ENCODE results near the gene PIH1D2. TPM values are rescaled to one million over a fixed set of nuclear protein-coding genes. Genes with fewer than 3 reads are reported as not detected.
"Not testable (repeated sequence)": the region's sequence is repeated elsewhere in the genome, so short reads cannot be mapped to it uniquely, and the experiment has no call there.

The PIH1D2 gene
- total and polyA plus RNA-seq, 4 experiments from 2014 or later, result not detected

DNA sequence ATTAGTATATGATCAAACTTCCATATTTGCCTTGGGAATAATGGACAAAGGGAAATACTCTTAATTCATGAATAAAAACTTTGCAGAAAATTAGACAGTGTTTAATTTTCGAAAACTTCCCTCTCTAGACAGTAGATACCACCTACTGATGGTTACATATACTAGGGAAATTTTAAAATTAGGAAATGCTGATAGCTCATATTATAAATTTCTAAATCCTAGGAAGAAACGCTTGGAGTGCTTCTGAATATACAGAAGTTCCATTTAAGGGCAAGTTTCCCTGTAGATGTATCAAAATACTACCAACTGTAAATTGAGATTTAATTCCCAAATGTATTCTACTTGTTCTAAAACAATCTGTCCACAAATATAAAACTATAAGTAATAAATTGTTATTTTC, 21.5 kb upstream of the PIH1D2 start:
- H3K27me3 Mint-ChIP-seq; H3K9me3 ChIP-seq (ENCODE audit: control insufficient read depth in 1 of 2, low read length in 2 of 2); intact Hi-C loops (cut with micrococcal nuclease); H3K27ac ChIP-seq (ENCODE audit: low read depth, low read length); H3K4me3 Mint-ChIP-seq; H3K4me3 ChIP-seq (ENCODE audit: low read length in 2 of 2); H3K27ac Mint-ChIP-seq; DNase-seq; H3K9me3 Mint-ChIP-seq; H3K27me3 ChIP-seq (ENCODE audit: insufficient read depth, low read length); H3K4me1 ChIP-seq (ENCODE audit: insufficient read depth, low read length): not testable (repeated sequence)
- ChIA-PET POLR2A (ENCODE audit: partially characterized antibody) (interaction anchor here (1.5 kb wide), 1 partner anchor 8 kb away, joined by 5 read pairs; the partner anchor contains the start of genes SDHD and TIMM8B), CTCF (ENCODE audit: partially characterized antibody) (interaction anchor here (1.3 to 1.6 kb wide), 2 partner anchors 19 to 319 kb away, joined by 3 to 4 read pairs; no protein-coding TSS in a partner anchor)
- H3K36me3 Mint-ChIP-seq, result peaks cover 45 to 56% of the 10 kb centered on the region in 2 donors
- H3K36me3 ChIP-seq (ENCODE audit: insufficient read depth, low read length), result peaks cover 23% of the 10 kb centered on the region
- peaks cover 4 to 12% (median 6%) of the 10 kb centered on the region in 4 donors for H3K4me1 Mint-ChIP-seq

GRCh38 chr11:112087212-112087611, 13.4 kb upstream of the PIH1D2 start:
- no peaks in the 10 kb centered on the region for H3K27me3 ChIP-seq (ENCODE audit: insufficient read depth, low read length)
- no peaks in the 10 kb centered on the region for H3K9me3 ChIP-seq (ENCODE audit: control insufficient read depth in 1 of 2, low read length in 2 of 2)
- H3K4me1 Mint-ChIP-seq, result peaks cover 40 to 62% (median 49%) of the 10 kb centered on the region in 4 donors
- peaks cover 46 to 86% of the 10 kb centered on the region in 2 donors for H3K36me3 Mint-ChIP-seq
- H3K4me3 Mint-ChIP-seq, result peak overlapping the region; percentile 93 to 100 (median 99)
- peak overlapping the region; percentile 79 for H3K27ac ChIP-seq (ENCODE audit: low read depth, low read length)
- ChIA-PET CTCF (ENCODE audit: partially characterized antibody) (interaction anchor here (1.0 to 2.8 kb wide), 5 partner anchors 26 to 193 kb away, joined by 4 to 10 read pairs (median 5); no protein-coding TSS in a partner anchor), POLR2A (ENCODE audit: partially characterized antibody) (interaction anchor here (1.0 to 2.4 kb wide), 10 partner anchors 8 to 216 kb away, joined by 3 to 18 read pairs (median 5); partner anchors contain the start of genes ALG9, CFAP68, FDXACB1 and NKAPD1)
- no peaks in the 10 kb centered on the region for H3K27me3 Mint-ChIP-seq
- peaks cover 39% of the 10 kb centered on the region for H3K4me1 ChIP-seq (ENCODE audit: insufficient read depth, low read length)
- no peak for DNase-seq
- peaks cover 42% of the 10 kb centered on the region for H3K36me3 ChIP-seq (ENCODE audit: insufficient read depth, low read length)
- H3K9me3 Mint-ChIP-seq, result peaks cover 0 to 4% (median 0%) of the 10 kb centered on the region in 8 donors
- H3K4me3 ChIP-seq (ENCODE audit: low read length in 2 of 2), result peak overlapping the region; percentile 97 to 100
- intact Hi-C loops (cut with micrococcal nuclease), result loop anchor here (2.0 kb wide), 3 partner anchors 160 to 1228 kb away; partner anchors contain the start of genes ALG9 and TTC12
- peak overlapping the region; percentile 91 to 100 (median 99) for H3K27ac Mint-ChIP-seq

- Histone ChIP-seq H3K4me3 (ENCODE audit: low read length in 2 of 2) (peak within 1 kb of the TSS; percentile 97 to 100), H3K9me3 (ENCODE audit: control insufficient read depth in 1 of 2, low read length in 2 of 2) (no peaks in the 10 kb centered on the region), H3K36me3 (ENCODE audit: insufficient read depth, low read length) (peaks cover 44% of the 10 kb centered on the region), H3K27me3 (ENCODE audit: insufficient read depth, low read length) (no peaks in the 10 kb centered on the region), H3K27ac (ENCODE audit: low read depth, low read length) (peak within 1 kb of the TSS; percentile 79), H3K4me1 (ENCODE audit: insufficient read depth, low read length) (peaks cover 39% of the 10 kb centered on the region)
- CTCF ChIA-PET (ENCODE audit: partially characterized antibody), result interaction anchor here (1.0 to 2.8 kb wide), 5 partner anchors 27 to 194 kb away, joined by 4 to 10 read pairs (median 5); no protein-coding TSS in a partner anchor
- H3K27ac Mint-ChIP-seq, result peak within 1 kb of the TSS; percentile 91 to 100 (median 99)
- H3K36me3 Mint-ChIP-seq, result peaks cover 42 to 83% of the 10 kb centered on the region in 2 donors
- peak; percentile 96 to 98 (median 97) for DNase-seq
- intact Hi-C loops (cut with micrococcal nuclease), result loop anchor here (1.0 to 2.0 kb wide), 8 partner anchors 12 to 1228 kb away; partner anchors contain the start of genes ALG9, CFAP68, DLAT and FDXACB1
- POLR2A ChIA-PET (ENCODE audit: partially characterized antibody), result interaction anchor here (0.6 to 2.4 kb wide), 11 partner anchors 9 to 216 kb away, joined by 3 to 18 read pairs (median 5); partner anchors contain the start of genes ALG9, CFAP68, FDXACB1 and NKAPD1
- peaks cover 41 to 62% (median 49%) of the 10 kb centered on the region in 4 donors for H3K4me1 Mint-ChIP-seq
- H3K9me3 Mint-ChIP-seq, result peaks cover 0 to 4% (median 0%) of the 10 kb centered on the region in 8 donors
- H3K27me3 Mint-ChIP-seq, result no peaks in the 10 kb centered on the region
- H3K4me3 Mint-ChIP-seq, result peak within 1 kb of the TSS; percentile 93 to 100 (median 99)
Measured at GRCh38 chr11:112086422-112087191, 12.8 kb upstream of the PIH1D2 start, which contains the start of the genes SDHD and TIMM8B. Gene SDHD (plus strand): TSS chr11:112086873. CDS start chr11:112086908, 35 bp downstream. Gene TIMM8B (minus strand): TSS chr11:112086756. CDS start chr11:112086723, 33 bp downstream.

DNA sequence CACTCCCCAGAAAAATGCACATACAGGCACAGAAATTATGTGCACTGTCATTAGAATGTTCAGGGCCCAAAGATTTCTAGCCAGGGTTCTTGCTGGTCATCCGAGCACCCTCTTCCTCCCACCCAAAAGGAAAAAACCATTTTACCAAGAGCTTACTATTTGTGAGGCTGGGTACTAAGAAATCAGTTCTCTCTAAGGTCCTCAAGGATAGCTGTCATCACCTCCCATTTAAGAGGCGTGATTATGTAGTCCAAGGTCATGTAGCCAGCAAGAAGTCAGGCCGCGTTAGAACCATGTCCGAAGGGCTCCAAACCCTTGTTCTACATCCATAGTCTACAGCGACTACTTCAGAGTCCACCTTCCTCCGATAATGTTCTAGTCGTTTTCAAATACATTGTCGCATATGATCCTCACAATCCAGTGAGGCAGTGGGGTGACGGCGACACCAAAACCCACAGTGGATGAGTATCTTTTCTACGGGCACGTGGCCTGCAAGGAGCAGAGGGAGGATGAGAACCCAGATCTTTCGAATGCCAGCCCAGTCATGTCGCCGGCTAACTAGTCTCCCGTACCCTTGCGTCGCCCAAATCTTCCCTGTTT, 12.1 kb upstream of the PIH1D2 start:
- Mint-ChIP-seq H3K36me3 (peaks cover 38 to 77% of the 10 kb centered on the region in 2 donors), H3K9me3 (peaks cover 0 to 4% (median 0%) of the 10 kb centered on the region in 8 donors), H3K4me1 (peaks cover 38 to 57% (median 46%) of the 10 kb centered on the region in 4 donors), H3K27me3 (no peaks in the 10 kb centered on the region), H3K27ac (peak overlapping the region; percentile 91 to 100 (median 99)), H3K4me3 (peak overlapping the region; percentile 93 to 100 (median 99))
- Histone ChIP-seq H3K9me3 (ENCODE audit: control insufficient read depth in 1 of 2, low read length in 2 of 2) (no peaks in the 10 kb centered on the region), H3K4me3 (ENCODE audit: low read length in 2 of 2) (peak overlapping the region; percentile 97 to 100), H3K27ac (ENCODE audit: low read depth, low read length) (peak overlapping the region; percentile 79), H3K36me3 (ENCODE audit: insufficient read depth, low read length) (peaks cover 40% of the 10 kb centered on the region), H3K27me3 (ENCODE audit: insufficient read depth, low read length) (no peaks in the 10 kb centered on the region), H3K4me1 (ENCODE audit: insufficient read depth, low read length) (peaks cover 39% of the 10 kb centered on the region)
- DNase-seq, result peak in 1 of 5 donors; percentile 56
- intact Hi-C loops (cut with micrococcal nuclease), result loop anchor here (1.0 to 2.0 kb wide), 8 partner anchors 12 to 1229 kb away; partner anchors contain the start of genes ALG9, CFAP68, DLAT and FDXACB1
- POLR2A ChIA-PET (ENCODE audit: partially characterized antibody), result interaction anchor here (0.6 to 2.4 kb wide), 11 partner anchors 11 to 215 kb away, joined by 3 to 18 read pairs (median 5); partner anchors contain the start of genes ALG9, CFAP68, FDXACB1 and NKAPD1
- CTCF ChIA-PET (ENCODE audit: partially characterized antibody), result interaction anchor here (1.0 to 2.8 kb wide), 4 partner anchors 27 to 194 kb away, joined by 5 to 10 read pairs (median 6); no protein-coding TSS in a partner anchor

DNA sequence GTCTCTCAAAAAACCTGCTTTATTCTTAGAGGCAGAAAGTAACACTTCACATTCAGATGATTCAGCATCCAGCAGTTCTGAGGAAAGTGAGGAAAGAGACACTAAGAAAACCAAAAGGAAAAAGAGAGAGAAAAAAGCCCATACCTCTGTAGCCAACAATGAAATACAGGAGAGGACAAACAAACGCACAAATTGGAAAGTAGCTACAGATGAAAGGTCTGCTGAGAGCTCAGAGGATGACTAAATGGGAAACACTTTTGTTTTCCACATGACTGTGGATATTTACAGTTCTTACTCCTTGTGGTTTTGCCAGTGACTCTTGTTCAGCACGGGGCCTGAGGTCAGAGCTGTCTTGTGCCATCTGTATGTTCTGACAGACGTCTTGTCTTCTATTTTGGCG, 8.9 kb upstream of the PIH1D2 start:
- Mint-ChIP-seq H3K27ac (peak overlapping the region in 3 of 7 donors; percentile 23 to 58 (median 49)), H3K36me3 (peaks cover 33 to 76% of the 10 kb centered on the region in 2 donors), H3K27me3 (no peaks in the 10 kb centered on the region), H3K4me3 (no peak overlapping the region), H3K9me3 (peaks cover 0 to 4% (median 0%) of the 10 kb centered on the region in 8 donors), H3K4me1 (peaks cover 22 to 32% (median 29%) of the 10 kb centered on the region in 4 donors)
- intact Hi-C loops (cut with micrococcal nuclease), result no loop called here
- no peak overlapping the region for H3K27ac ChIP-seq (ENCODE audit: low read depth, low read length)
- POLR2A ChIA-PET (ENCODE audit: partially characterized antibody), result interaction anchor here (0.8 kb wide), 1 partner anchor 146 kb away, joined by 3 read pairs; no protein-coding TSS in a partner anchor
- no peak overlapping the region for H3K4me3 ChIP-seq (ENCODE audit: low read length in 2 of 2)
- H3K4me1 ChIP-seq (ENCODE audit: insufficient read depth, low read length), result peaks cover 22% of the 10 kb centered on the region
- peaks cover 51% of the 10 kb centered on the region for H3K36me3 ChIP-seq (ENCODE audit: insufficient read depth, low read length)
- CTCF ChIA-PET (ENCODE audit: partially characterized antibody), result interaction anchor here (1.3 kb wide), 1 partner anchor 31 kb away, joined by 4 read pairs; no protein-coding TSS in a partner anchor
- no peak for DNase-seq
- no peaks in the 10 kb centered on the region for H3K9me3 ChIP-seq (ENCODE audit: control insufficient read depth in 1 of 2, low read length in 2 of 2)
- no peaks in the 10 kb centered on the region for H3K27me3 ChIP-seq (ENCODE audit: insufficient read depth, low read length)

DNA sequence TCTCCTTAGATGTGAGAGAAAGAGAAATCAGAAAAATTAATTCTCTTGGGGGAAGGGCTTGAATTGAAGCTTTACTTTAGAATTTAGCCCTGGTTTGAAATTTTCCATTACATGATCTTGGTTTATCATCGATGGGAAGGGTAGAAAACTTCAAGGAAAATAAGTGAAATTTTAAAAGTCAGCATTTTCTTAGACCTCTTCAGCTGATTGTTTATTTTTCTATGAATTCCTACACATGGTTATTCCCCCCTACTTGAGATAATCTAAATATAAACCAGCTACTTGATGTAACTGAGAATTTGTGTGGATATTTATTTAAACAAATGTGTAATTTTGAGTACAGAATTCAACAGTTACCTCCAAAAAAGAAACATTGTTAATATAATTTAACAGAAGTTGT, 10.9 kb downstream of the PIH1D2 start:
- intact Hi-C loops (cut with micrococcal nuclease), result no loop called here
- Mint-ChIP-seq H3K27me3 (no peaks in the 10 kb centered on the region), H3K9me3 (no peaks in the 10 kb centered on the region), H3K27ac (no peak overlapping the region), H3K4me3 (no peak overlapping the region), H3K36me3 (peaks cover 27 to 29% of the 10 kb centered on the region in 2 donors), H3K4me1 (no peaks in the 10 kb centered on the region)
- Histone ChIP-seq H3K27me3 (ENCODE audit: insufficient read depth, low read length) (no peaks in the 10 kb centered on the region), H3K4me1 (ENCODE audit: insufficient read depth, low read length) (no peaks in the 10 kb centered on the region), H3K4me3 (ENCODE audit: low read length in 2 of 2) (no peak overlapping the region), H3K27ac (ENCODE audit: low read depth, low read length) (no peak overlapping the region), H3K9me3 (ENCODE audit: control insufficient read depth in 1 of 2, low read length in 2 of 2) (no peaks in the 10 kb centered on the region), H3K36me3 (ENCODE audit: insufficient read depth, low read length) (peaks cover 19% of the 10 kb centered on the region)
- ChIA-PET CTCF (ENCODE audit: partially characterized antibody) (no interaction called here), POLR2A (ENCODE audit: partially characterized antibody) (no interaction called here)
- DNase-seq, result no peak

Data from CD4-positive, alpha-beta memory T cell (primary cell).